Hair follicle dermal papilla cell (primary cell): ENCODE measurements around the gene KHK. TPM values are rescaled to one million over a fixed set of nuclear protein-coding genes. Genes with fewer than 3 reads are reported as not detected.

Experiments used
- total RNA-seq: library from RNA; depleted of rRNA; stranded (reverse); fragments of >200 nt; gene quantifications from 2 replicates; pipeline ENCODE4 v1.2.3, GENCODE V29; 2012

KHK gene
- total RNA-seq = 0.32 and 0.36 TPM in 2 replicates

GRCh38 chr2:27086724-27087593 is at the start of gene KHK:
Gene KHK (plus strand): TSS chr2:27086772. CDS start chr2:27087260, 488 bp downstream.

DNA sequence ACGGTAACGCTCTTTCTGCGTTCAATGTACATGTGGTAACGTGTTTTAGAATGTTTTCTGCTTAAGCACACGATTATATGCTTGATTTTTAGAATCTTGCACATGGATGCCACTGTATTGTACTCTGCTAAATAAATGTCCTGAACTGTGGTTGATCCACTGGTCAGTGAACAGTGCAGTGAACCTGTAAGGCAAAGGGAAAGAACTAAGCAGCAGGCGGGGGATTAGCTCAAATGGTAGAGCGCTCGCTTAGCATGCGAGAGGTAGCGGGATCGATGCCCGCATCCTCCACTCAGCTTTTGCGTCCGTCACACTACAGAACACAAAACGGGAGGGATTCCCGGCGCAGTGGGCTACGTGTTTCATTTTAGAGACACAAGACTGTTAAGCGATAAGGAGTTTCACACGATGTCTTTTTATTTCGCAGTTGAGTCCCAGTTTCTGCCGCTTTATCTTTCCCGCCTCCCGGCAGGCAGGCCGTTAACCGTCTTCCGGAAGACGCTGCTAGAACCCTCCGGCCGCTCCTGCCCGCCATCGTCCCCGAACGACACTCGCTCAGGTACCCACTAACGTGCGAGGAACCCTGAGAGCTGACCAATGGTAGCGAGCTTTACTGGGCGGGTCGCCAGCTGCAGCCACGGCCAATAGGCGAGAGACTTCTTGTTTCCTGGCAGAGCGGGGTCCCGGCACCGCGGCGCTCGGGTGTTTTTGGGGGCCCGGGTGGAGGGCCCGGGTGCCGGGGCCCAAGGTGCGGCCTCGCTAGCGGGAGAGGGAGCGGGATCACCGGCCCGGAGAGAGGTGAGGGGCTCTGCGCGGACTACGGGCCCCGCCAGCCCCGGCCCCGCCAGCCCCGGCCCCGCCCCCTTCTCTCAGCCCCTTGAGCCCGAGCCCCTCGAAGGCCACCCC is 35.3 kb upstream of the KHK start, which contains the start of gene AGBL5:
Gene AGBL5 (plus strand): TSS at position 673 of the 906 bp plus-strand sequence. CDS start 1,291 bp downstream, outside the sequence.

GRCh38 chr2:27071277-27071989 is 15.1 kb upstream of the KHK start, which contains the start of gene OST4:
Gene OST4 (minus strand): TSS chr2:27071654.

DNA sequence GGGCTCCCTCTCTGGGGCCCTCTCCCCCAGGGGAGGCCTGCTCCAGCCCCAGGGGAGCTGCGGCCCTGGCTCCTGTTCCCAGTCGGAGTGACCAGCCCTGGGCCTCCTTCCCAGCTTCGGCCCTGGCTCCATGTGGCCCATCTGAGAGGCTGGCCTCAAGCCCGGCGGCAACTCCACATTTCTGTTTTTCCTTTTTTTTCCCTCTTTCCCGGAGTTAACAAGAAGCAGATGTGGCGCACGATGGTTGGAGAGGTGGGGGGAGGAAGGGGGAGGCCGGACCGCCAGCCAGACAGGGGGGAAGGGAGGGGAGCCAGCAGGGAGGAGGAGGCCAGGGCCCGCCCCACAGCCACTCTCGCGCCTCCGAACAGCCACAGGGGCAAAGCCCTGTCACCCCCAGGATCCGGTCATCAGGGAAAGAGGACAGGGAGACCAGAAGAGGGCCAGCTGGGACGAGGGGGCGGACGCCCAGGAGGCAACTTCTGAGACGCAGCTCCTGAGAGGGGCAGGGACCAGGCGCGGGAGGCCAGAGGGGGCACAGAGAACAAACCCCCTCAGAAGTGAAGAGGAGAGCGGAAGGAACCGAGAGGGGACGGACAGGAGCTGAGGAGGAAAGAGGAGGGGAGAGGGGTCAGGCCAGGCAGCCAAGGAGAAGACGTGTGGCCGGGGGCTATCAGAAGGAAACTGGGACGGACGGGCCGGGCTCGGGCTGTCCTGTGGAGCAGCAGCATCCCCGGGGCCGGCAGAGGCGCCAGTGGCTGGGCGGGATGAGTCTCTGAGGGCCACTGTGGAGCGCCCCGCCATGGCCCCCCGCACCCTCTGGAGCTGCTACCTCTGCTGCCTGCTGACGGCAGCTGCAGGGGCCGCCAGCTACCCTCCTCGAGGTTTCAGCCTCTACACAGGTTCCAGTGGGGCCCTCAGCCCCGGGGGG is 8.0 kb upstream of the KHK start, which contains the start of gene EMILIN1:
Gene EMILIN1 (plus strand): TSS at position 349 of the 928 bp plus-strand sequence. CDS start 451 bp downstream, at position 800.

GRCh38 chr2:27118525-27119329 is 32.2 kb downstream of the KHK start, which contains the start of gene CGREF1:
Gene CGREF1 (minus strand): TSS chr2:27119128. CDS start chr2:27104366, 14,762 bp downstream.

GRCh38 chr2:27123302-27124150 is 37.0 kb downstream of the KHK start, which contains the start of gene ABHD1:
Gene ABHD1 (plus strand): TSS chr2:27123815. CDS start chr2:27123949, 134 bp downstream.

DNA sequence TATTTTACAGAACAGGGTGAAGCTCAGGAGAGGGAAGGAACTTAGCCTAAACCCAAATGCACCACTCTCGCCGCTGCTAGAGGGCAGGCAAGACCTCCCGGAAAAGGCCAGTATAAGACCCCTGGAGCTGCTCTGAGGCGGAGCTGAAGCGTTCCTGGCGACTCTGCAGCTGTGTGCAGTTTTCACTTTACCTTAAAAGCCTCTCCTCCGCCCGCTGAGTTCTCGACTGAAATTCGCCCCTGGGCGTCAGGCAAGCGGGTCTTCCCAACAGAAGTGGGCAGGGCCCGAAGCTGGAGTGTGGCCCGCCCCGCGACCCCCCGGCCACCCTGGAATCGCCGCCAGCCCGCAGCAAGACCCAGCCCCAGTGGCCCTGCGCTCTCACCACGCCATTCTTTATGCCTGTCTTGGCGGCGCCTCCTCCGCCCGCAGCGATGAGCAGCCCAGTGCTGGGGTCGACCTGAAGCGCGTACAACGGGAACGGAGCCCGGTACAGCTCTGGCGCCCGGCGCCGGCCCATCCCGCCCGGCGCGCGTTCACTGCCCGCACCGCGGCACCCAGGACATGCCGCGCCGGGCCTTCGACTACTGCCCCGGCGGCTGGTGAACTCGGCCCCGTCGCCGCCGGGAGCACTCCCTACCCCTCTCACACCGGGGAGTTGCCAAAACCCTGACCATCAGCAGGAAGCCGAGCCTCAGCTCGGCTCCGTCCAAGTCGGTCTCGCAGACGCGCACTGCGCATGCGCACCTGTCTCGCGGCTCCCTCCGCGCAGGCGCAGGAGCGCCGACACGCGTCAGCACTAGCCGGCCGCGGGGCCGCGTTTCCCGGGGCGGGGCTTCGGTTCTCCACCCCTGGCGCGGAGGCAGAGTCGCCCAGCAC is 47.6 kb downstream of the KHK start, which contains the start of gene PREB:
Gene PREB (minus strand): TSS at position 732 of the 876 bp plus-strand sequence. CDS start 215 bp downstream, at position 517.

DNA sequence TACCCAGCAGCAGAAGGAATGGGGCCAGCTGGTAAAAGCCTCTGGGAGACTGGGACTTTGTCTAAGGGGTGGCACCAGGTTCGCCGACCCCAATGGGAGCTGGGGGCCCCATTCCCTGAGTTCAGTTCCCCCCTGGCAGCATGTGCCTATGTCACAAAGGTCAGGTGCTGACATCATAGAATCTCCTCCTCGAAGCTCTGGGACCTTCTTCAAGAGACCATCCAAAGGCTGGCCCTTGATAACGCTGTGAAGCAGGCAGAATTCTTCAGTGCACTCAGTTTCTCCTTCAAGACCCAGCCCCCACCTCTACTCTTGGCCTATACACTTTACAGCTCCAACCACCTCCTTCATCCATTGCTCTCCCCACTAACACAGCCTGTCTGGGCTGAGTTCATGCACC is 52.7 kb downstream of the KHK start, which contains the start of gene PRR30:
Gene PRR30 (minus strand): TSS at position 101 of the 400 bp plus-strand sequence. CDS start 1,081 bp downstream, outside the sequence.

DNA sequence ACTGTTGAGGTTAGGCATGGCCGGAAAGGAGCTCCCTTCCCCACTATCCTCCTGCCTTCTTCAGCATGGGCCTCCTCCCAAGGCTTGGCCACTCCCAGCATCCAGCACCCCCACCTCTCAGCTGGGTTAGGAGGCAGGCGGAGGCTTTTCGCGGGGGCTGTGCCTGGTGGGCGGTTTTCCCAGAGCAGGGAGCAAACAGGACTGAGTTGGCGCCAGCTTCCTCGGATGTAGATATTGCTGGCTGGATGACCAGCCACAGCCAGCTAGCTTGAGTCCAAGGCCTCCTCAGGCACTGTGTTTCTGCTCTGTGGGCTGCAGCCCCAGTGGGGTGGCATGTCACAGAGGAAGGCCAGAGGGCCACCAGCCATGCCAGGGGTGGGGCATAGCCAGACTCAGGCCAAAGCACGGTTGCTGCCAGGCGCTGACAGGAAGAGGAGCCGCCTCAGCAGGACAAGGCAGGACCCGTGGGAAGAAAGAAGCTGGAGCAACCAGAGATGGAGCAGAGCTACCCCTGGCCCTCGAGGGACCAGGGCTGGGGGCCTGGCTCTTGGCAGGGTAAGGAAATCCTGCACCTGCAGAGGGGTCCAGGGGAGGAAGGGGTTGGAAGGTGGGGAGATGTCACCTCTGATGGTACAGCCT is 62.3 kb downstream of the KHK start, which contains the start of gene TCF23:
Gene TCF23 (plus strand): TSS at position 204 of the 639 bp plus-strand sequence. CDS start 130 bp downstream, at position 334.

Other genes starting within 250 kb of the KHK start
- gene DPYSL5, start 238.6 kb upstream of the KHK start, total RNA-seq = not detected in 2 replicates
- gene MAPRE3, start 116.1 kb upstream of the KHK start, total RNA-seq = 3.4 and 6.0 TPM in 2 replicates
- gene TMEM214, start 53.8 kb upstream of the KHK start, total RNA-seq = 65.7 and 77.4 TPM in 2 replicates
- gene AGBL5, start 35.1 kb upstream of the KHK start, total RNA-seq = 28.9 and 29.5 TPM in 2 replicates
- gene OST4, start 15.1 kb upstream of the KHK start, total RNA-seq = 145 and 193 TPM in 2 replicates
- gene EMILIN1, start 8.2 kb upstream of the KHK start, total RNA-seq = 147 and 151 TPM in 2 replicates
- gene CGREF1, start 32.4 kb downstream of the KHK start, total RNA-seq = 1.5 and 1.9 TPM in 2 replicates
- 0.24 TPM in 1 of 2 replicates, not detected in the other for gene ABHD1, start 37.0 kb downstream of the KHK start, total RNA-seq
- gene PREB, start 47.9 kb downstream of the KHK start, total RNA-seq = 43.2 and 45.2 TPM in 2 replicates
- gene PRR30, start 52.6 kb downstream of the KHK start, total RNA-seq = not detected in 2 replicates
- not detected in 2 replicates for gene TCF23, start 62.2 kb downstream of the KHK start, total RNA-seq
- gene ATRAID, start 125.3 kb downstream of the KHK start, total RNA-seq = 153 TPM in 2 replicates
- 17.0 and 19.8 TPM in 2 replicates for gene SLC5A6, start 125.5 kb downstream of the KHK start, total RNA-seq
- gene CAD, start 130.6 kb downstream of the KHK start, total RNA-seq = 33.2 and 44.8 TPM in 2 replicates
- gene SLC30A3, start 176.3 kb downstream of the KHK start, total RNA-seq = not detected in 2 replicates
- not detected in 2 replicates for gene DNAJC5G, start 188.7 kb downstream of the KHK start, total RNA-seq
- gene TRIM54, start 195.7 kb downstream of the KHK start, total RNA-seq = not detected in 2 replicates
- gene UCN, start 221.7 kb downstream of the KHK start, total RNA-seq = 0.81 and 0.85 TPM in 2 replicates
- 75.6 and 80.8 TPM in 2 replicates for gene MPV17, start 236.3 kb downstream of the KHK start, total RNA-seq